BLaER1 (cell line): ENCODE data around the gene PPM1H.
"Not testable (repeated sequence)": the region's sequence is repeated elsewhere in the genome, so short reads cannot be mapped to it uniquely, and the experiment has no call there.

Experiments used
- H3K27ac ChIP-seq: shearing (Covaris generic); formaldehyde crosslinking; 2 replicates; pipeline ENCODE4 v1.8.1; 2022
- H3K27me3 ChIP-seq: shearing (Covaris generic); formaldehyde crosslinking; 2 replicates; pipeline ENCODE4 v1.8.1; 2022
- H3K36me3 ChIP-seq: shearing (Covaris generic); formaldehyde crosslinking; 2 replicates; pipeline ENCODE4 v1.8.1; 2022
- H3K4me1 ChIP-seq: shearing (Covaris generic); formaldehyde crosslinking; 2 replicates; pipeline ENCODE4 v1.8.1; 2022
- H3K4me2 ChIP-seq: shearing (Covaris generic); formaldehyde crosslinking; 2 replicates; pipeline ENCODE4 v1.8.1; 2022
- H3K4me3 ChIP-seq: shearing (Covaris generic); formaldehyde crosslinking; 2 replicates; pipeline ENCODE4 v1.8.1; 2022
- H3K9ac ChIP-seq: shearing (Covaris generic); formaldehyde crosslinking; 2 replicates; pipeline ENCODE4 v1.8.1; 2022
- H3K9me3 ChIP-seq: shearing (Covaris generic); formaldehyde crosslinking; 2 replicates; pipeline ENCODE4 v1.8.1; 2022
- H4K20me1 ChIP-seq: shearing (Covaris generic); formaldehyde crosslinking; 2 replicates; pipeline ENCODE4 v1.8.1; 2022
- Cebpa-rat ChIP-seq: shearing (Covaris generic); IDR thresholded peaks from 2 replicates; pipeline ENCODE4 v1.8.1; 2022

PPM1H gene

GRCh38 chr12:62673028-62673815 is 261.7 kb downstream of the PPM1H start:
- no peak for TF ChIP-seq Cebpa-rat
- Histone ChIP-seq H3K4me3 (no peak overlapping the region), H3K36me3 (peaks cover 24% of the 10 kb centered on the region)

GRCh38 chr12:62670986-62671720 is 263.8 kb downstream of the PPM1H start:
- TF ChIP-seq Cebpa-rat: no peak
- Histone ChIP-seq H3K27ac (no peak overlapping the region), H3K4me3 (no peak overlapping the region), H3K27me3 (no peaks in the 10 kb centered on the region), H3K4me1 (no peaks in the 10 kb centered on the region), H3K9ac (no peak overlapping the region), H3K4me2 (no peak overlapping the region), H4K20me1 (no peaks in the 10 kb centered on the region), H3K9me3 (peaks cover 7% of the 10 kb centered on the region), H3K36me3 (peaks cover 5% of the 10 kb centered on the region)

More at GRCh38 chr12:62673028-62673815, 261.7 kb downstream of the PPM1H start:
- H3K4me2 ChIP-seq: no peak overlapping the region
- H3K27me3 ChIP-seq: no peaks in the 10 kb centered on the region
- peaks cover 28% of the 10 kb centered on the region for H3K9me3 ChIP-seq
- H4K20me1 ChIP-seq: no peaks in the 10 kb centered on the region
- H3K4me1 ChIP-seq: no peaks in the 10 kb centered on the region
- H3K27ac ChIP-seq: no peak overlapping the region
- no peak overlapping the region for H3K9ac ChIP-seq

- no peaks in the 10 kb centered on the region for H3K36me3 ChIP-seq
- H3K4me2 ChIP-seq: no peak overlapping the region
- H3K27ac ChIP-seq: no peak overlapping the region
- no peaks in the 10 kb centered on the region for H4K20me1 ChIP-seq
- no peaks in the 10 kb centered on the region for H3K27me3 ChIP-seq
- H3K9ac ChIP-seq: no peak overlapping the region
- H3K4me1 ChIP-seq: no peaks in the 10 kb centered on the region
- no peak for TF ChIP-seq Cebpa-rat
- no peak overlapping the region for H3K4me3 ChIP-seq
- no peaks in the 10 kb centered on the region for H3K9me3 ChIP-seq
Observed at GRCh38 chr12:62668782-62669181, 266.2 kb downstream of the PPM1H start.

GRCh38 chr12:62664951-62665350 is 270.0 kb downstream of the PPM1H start:
- not testable (repeated sequence) for H3K36me3 ChIP-seq, H3K4me3 ChIP-seq, H4K20me1 ChIP-seq, H3K9ac ChIP-seq, H3K4me2 ChIP-seq, H3K27me3 ChIP-seq, H3K27ac ChIP-seq, H3K4me1 ChIP-seq, H3K9me3 ChIP-seq

GRCh38 chr12:62660756-62661155 is 274.2 kb downstream of the PPM1H start:
- Histone ChIP-seq H4K20me1 (no peaks in the 10 kb centered on the region), H3K4me2 (no peak overlapping the region), H3K4me3 (no peak overlapping the region), H3K9ac (no peak overlapping the region), H3K9me3 (0 out of 2 replicates have a peak, but pooled peaks cover 4% of the 10 kb centered on the region), H3K36me3 (no peaks in the 10 kb centered on the region), H3K27ac (no peak overlapping the region), H3K27me3 (no peaks in the 10 kb centered on the region), H3K4me1 (no peaks in the 10 kb centered on the region)
- TF ChIP-seq Cebpa-rat: no peak

- TF ChIP-seq Cebpa-rat: no peak
- Histone ChIP-seq H3K27me3 (no peaks in the 10 kb centered on the region), H3K36me3 (no peaks in the 10 kb centered on the region), H3K4me3 (no peak overlapping the region), H3K9ac (no peak overlapping the region), H4K20me1 (no peaks in the 10 kb centered on the region), H3K4me1 (peaks cover 3% of the 10 kb centered on the region; the same call in 1 of the 2 replicates), H3K4me2 (no peak overlapping the region), H3K27ac (no peak overlapping the region), H3K9me3 (0 out of 2 replicates have a peak, but pooled peaks cover 4% of the 10 kb centered on the region)
Observed at GRCh38 chr12:62659453-62660295, 275.3 kb downstream of the PPM1H start.

GRCh38 chr12:62658910-62659309 is 276.0 kb downstream of the PPM1H start:
- Histone ChIP-seq H3K4me2 (no peak overlapping the region), H3K9me3 (0 out of 2 replicates have a peak, but pooled peaks cover 4% of the 10 kb centered on the region), H3K36me3 (no peaks in the 10 kb centered on the region), H3K9ac (no peak overlapping the region), H3K27me3 (no peaks in the 10 kb centered on the region), H3K4me3 (no peak overlapping the region), H3K4me1 (peaks cover 9% of the 10 kb centered on the region; the same call in 1 of the 2 replicates), H4K20me1 (no peaks in the 10 kb centered on the region), H3K27ac (no peak overlapping the region)
- TF ChIP-seq Cebpa-rat: no peak

GRCh38 chr12:62657363-62657632 is 277.7 kb downstream of the PPM1H start:
- 0 out of 2 replicates have a peak, but pooled peaks cover 4% of the 10 kb centered on the region for H3K9me3 ChIP-seq
- H3K36me3 ChIP-seq: no peaks in the 10 kb centered on the region
- TF ChIP-seq Cebpa-rat: no peak
- H3K9ac ChIP-seq: no peak overlapping the region
- H3K4me3 ChIP-seq: no peak overlapping the region
- no peaks in the 10 kb centered on the region for H4K20me1 ChIP-seq
- H3K4me2 ChIP-seq: no peak overlapping the region
- no peak overlapping the region for H3K27ac ChIP-seq
- no peaks in the 10 kb centered on the region for H3K27me3 ChIP-seq
- peaks cover 9% of the 10 kb centered on the region; the same call in 1 of the 2 replicates for H3K4me1 ChIP-seq

- Histone ChIP-seq H3K27ac (no peak overlapping the region), H3K4me1 (peaks cover 9% of the 10 kb centered on the region; the same call in 1 of the 2 replicates), H3K36me3 (no peaks in the 10 kb centered on the region), H3K9me3 (0 out of 2 replicates have a peak, but pooled peaks cover 4% of the 10 kb centered on the region), H3K4me2 (no peak overlapping the region), H4K20me1 (no peaks in the 10 kb centered on the region), H3K27me3 (no peaks in the 10 kb centered on the region), H3K9ac (no peak overlapping the region), H3K4me3 (no peak overlapping the region)
- TF ChIP-seq Cebpa-rat: no peak
Observed at GRCh38 chr12:62656591-62657362, 278.2 kb downstream of the PPM1H start.
